ENCODE results near the gene FGD3.

The FGD3 gene

GRCh38 chr9:93058355-93059010 is 111.2 kb downstream of the FGD3 start, which contains the start of gene SUSD3:
TSS of gene SUSD3 (plus strand) at chr9:93058701. CDS start at chr9:93058743, 42 bp downstream.
- TF ChIP-seq CTCF (IDR thresholded peaks at IDR 0.05; ENCODE audit: low read length, missing control alignments) = no peak
- DNase-seq (ENCODE audit: low read depth) = peak; percentile 33
- peak within 1 kb of the TSS; percentile 35 for H3K4me3 ChIP-seq (replicated peaks; ENCODE audit: low read depth, low read length)

GRCh38 chr9:93059011-93059714 is 111.8 kb downstream of the FGD3 start:
- peak overlapping the region; percentile 35 for H3K4me3 ChIP-seq (replicated peaks; ENCODE audit: low read depth, low read length)
- no peak for TF ChIP-seq CTCF (IDR thresholded peaks at IDR 0.05; ENCODE audit: low read length, missing control alignments)
- no peak for DNase-seq (ENCODE audit: low read depth)

GRCh38 chr9:93059715-93060578 is 112.6 kb downstream of the FGD3 start:
- DNase-seq (ENCODE audit: low read depth) = no peak
- TF ChIP-seq CTCF (IDR thresholded peaks at IDR 0.05; ENCODE audit: low read length, missing control alignments) = no peak
- H3K4me3 ChIP-seq (replicated peaks; ENCODE audit: low read depth, low read length) = no peak overlapping the region

- DNase-seq (ENCODE audit: low read depth) = peak; percentile 50
- no peak overlapping the region for H3K4me3 ChIP-seq (replicated peaks; ENCODE audit: low read depth, low read length)
- no peak for TF ChIP-seq CTCF (IDR thresholded peaks at IDR 0.05; ENCODE audit: low read length, missing control alignments)
Measured at GRCh38 chr9:93060746-93061259, 113.5 kb downstream of the FGD3 start.

DNA sequence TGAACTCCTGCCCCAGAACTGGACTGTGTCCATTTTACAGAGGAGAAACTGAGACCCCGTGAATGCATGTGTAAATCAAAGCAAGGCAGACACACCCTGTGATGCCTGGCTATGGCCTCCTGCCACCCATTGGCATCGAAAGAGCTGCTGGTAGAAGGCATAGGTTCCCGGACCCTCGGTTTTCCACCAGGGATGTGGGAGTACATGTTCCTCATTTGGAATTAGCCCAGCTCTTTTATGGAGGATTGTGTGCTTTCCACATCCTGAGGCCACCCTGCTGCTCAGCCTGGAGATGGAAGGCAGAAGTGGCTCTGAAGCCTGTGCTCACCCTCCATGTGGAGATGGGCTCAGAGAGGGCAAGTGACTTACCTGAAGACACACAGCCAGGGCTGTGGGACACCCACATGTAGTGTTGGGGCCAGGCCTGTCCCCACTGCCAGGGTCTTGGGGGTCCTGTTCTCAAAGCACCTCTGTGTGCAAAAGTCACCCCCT is 114.0 kb downstream of the FGD3 start:
- TF ChIP-seq CTCF (IDR thresholded peaks at IDR 0.05; ENCODE audit: low read length, missing control alignments) = no peak
- no peak overlapping the region for H3K4me3 ChIP-seq (replicated peaks; ENCODE audit: low read depth, low read length)
- DNase-seq (ENCODE audit: low read depth) = peak; percentile 48
